GM20431 (cell line): Measurements from ENCODE around the gene LCT.
"Not testable (repeated sequence)": the region's sequence is repeated elsewhere in the genome, so short reads cannot be mapped to it uniquely, and the experiment has no call there.

ENCODE experiments used
- in situ Hi-C: fragments of 300-500 bp; cut with MseI, MboI; formaldehyde crosslinking; loops from one replicate; pipeline ENCODE4 v1.15.0; 2020; ENCODE audit warnings: low sequenced_read_pairs; ENCODE audit not compliant: unreplicated experiment

The LCT gene

DNA sequence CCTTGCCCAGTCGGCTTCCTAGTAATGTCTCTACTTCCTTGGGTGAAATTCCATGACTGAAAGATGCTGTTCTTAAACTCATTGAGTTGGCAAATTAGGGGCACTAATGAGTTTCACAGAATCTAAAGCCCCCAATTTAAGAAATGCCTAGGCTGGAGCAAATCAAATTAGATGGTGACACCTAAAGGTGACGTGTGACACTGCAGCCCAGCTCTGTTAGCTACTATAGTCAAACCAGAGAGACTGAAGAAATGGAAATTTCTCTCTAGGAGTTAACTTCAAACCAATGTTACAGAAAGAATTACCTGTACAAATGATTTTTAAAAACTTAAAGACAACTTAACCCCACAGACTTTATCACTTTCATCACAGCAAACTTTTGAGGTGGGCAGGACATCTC, 37.2 kb downstream of the LCT start:
- in situ Hi-C loops = no loop called here

DNA sequence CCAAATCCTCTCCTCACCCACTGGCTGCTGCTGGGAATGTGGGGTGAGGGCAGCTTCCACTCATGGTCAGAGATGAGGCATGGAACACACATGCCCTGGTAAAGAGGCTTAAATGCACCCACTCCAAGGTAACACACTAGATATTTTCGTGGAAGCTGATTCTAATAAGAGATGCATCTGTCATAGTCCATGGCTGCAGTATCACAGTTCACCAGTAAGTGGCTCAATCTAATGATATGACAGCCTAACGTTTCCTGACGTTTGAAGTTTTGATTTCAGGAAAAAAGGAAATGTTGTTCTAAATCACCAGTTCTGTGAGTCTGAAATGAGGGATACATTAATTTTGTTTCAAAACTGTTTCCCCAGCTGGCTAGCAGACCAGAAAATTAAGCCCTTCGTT, 38.2 kb downstream of the LCT start:
- in situ Hi-C loops = no loop called here

DNA sequence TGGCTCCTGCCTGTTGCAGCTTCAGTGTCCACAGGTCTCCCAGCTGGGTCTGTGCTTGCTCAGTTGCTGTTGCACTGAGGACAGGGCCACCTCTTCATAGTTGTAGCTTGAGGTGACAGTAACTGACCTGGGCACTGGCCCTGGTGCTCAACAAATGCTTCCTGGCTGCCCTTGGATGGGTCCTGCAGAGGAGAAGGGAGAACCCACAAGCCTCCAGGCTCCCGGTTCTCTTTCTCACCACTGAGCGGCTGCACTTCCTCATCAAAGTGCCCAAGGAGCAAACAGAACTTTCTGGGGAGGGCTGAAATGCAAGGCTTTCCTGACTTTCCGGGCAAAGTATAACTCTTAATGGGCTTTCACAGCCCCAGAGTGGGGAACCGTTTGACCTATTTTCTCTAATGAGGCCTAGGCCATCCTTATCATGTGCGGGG, 38.7 kb downstream of the LCT start:
- in situ Hi-C loops = no loop called here

DNA sequence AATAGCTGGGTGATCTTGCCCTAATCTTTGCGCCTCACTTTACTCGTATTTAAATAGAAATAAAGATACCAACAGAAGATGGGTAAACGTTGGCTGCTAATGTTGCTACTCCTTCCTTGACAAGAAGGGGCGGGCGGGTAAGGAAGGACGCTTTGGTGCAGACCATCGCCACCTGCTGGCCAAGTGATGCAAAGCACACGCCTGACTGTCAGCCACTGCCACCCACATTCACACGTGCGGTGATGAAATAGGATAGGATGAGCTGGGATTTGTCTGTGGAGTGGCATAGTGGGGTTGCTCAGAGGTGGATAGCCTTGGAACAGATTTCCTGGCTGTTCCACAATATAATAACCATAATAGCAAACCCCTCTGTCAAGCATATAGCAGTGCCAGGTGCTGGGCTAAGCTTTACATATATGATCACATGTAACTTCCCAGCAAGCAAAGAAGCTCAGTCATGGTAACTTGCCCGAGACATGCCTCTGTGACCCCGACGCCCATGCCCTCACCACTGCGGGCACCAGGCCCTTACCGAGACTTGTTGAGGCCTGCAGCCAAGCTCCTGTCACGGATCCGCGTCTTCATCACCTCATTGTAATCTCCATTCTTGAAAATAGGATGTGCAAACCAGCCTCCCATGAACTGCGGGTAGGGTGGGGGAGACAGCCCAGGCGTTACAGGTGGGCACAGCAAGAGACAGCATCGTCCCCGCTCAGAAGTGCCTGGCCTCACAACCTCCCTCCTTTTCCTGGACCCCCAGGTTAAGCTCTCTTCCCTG, 39.3 kb downstream of the LCT start:
- in situ Hi-C loops = no loop called here

DNA sequence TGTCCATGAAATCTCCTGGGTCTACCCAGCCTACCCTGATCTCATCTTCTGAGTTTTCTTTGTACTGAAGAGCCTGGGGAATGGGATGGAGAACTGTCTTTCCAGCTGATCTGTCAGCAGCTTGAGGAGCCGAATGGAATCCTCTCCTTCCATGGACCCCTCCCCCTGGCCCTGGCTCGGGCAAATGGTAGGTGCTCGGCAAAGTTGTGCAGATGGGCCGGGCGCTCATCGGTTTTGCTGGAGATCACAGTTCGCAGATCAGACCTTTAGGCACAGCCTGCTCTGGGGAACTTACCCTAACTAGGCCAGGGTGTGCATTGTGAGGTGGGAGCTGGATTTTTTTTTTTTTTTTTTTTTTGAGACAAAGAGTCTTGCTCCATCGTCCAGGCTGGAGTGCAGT, 40.4 kb downstream of the LCT start:
- in situ Hi-C loops = no loop called here

DNA sequence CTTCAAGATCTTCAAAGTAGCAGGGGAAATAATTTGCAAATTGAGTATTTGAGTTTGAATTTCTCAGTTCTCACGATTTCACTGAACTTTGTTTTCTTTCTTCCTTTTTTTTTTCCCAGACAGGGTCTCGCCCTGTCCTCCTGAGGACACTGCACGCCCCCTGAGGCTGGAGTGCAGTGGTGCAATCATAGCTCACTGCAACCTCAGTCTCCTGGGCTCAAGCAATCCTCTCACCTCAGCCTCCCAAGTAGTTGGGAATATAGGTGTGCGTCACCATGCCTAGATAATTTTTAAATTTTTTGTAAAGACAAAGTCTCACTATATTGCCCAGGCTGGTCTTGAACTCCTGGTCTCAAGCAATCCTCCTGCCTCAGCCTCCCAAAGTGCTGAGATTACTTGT, 41.3 kb downstream of the LCT start:
- in situ Hi-C loops = not testable (repeated sequence)

DNA sequence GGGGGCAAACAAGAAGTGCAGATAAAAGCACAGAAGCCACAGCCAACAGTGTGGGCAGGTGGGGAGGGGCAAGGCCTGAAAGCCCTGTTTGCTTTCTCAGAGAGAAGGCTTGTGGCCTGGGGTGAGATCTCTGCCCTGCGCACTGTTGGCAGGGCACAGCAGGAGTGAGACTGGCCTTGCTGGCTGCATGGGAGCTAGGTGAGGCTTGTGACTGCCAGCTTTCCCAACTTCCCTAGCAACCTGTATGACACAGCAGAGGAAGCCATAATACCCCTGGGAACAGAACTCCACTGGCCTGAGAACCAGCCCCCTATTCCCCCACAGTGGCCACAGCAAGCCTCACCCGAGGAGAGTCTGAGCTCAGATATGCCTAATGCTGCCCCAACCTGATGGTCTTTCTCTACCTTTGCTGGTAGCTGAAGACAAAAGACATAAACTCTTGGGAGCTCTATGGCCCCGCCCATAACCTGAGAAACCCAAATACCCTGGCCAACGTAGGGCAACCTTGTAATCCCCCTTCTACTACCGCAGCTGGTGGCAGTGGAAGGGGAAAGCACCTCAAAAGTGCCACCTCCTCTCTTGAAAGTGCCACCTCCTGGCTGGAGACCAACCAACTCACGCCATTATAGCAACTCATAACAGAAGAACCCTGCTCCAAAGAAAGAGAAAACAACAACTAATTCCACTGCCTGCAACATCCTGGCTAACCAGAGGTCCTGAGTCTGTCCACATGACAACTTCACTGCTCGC, 44.4 kb downstream of the LCT start:
- in situ Hi-C loops = no loop called here

DNA sequence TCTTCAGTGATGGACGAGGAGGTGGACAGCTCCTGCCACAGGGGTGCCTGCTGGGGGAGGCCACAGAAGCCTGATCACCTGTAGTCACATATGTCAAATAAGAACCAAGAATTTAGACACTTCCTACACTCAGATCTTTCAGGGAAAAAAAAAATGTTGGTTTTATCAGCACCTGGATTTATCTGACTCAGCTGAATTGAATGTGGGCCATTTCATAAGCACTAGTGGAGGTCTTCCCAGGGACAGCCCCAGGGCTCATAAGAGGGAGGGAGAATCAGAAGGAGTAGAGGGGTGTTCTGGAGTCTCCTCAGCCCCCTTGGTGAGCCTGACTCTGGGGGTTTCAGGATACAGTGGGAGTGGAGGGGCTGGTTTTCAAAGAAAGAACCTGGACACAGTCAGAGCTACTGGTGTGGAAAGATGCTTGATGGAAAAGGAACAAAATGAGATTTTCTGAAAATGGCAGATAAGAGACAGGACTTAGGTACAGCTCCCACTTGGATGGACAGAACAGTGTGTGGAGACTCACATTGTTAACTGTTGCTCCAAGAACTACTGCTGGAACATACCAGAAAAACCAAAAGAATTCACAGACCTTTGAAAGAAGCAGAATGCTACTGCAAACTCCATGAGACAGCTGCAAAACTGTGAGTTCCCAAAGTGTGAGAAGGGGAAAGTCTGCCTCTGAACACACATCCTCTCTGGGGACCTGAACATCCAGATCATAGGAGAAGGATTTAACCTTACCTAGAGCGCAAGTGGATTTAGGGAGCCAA, 45.4 kb downstream of the LCT start:
- in situ Hi-C loops = no loop called here

DNA sequence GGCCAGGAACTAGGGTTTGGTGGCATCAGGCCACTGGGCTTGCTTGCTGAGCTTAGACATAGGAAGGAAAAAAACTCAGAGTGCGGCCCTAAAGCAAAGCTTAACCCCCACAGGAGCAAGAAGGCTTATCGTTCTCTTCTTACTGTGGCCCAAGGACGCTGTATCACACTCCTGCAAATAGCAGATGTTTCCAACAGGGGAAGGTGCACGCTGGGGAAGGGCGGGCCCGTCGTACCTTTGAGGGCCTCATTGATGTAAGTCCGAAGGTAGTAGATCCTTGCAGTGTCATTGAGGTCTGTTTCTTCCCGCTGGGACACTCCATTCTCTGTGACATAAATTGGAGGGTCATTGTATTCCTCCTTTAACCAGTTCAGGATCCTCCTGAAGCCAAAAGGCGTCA, 46.6 kb downstream of the LCT start:
- in situ Hi-C loops = no loop called here

DNA sequence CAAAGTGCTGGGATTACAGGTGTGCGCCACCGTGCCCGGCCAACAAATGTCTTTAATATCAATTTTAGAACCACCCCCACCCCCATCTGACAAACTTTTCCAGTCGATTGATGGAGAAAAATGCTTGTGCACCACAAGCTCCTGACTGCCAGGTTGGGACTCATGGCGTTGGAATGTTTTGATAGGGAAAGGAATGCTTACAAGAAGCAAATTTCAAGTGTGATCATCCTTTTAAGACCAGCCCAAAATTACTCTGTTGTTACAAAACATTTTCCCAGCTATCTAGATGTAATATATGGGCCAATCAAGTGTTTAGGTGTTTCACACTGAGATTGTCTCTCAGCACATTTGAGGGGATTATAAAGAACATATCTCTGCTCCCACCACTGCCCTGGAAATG, 50.2 kb downstream of the LCT start:
- in situ Hi-C loops = no loop called here

DNA sequence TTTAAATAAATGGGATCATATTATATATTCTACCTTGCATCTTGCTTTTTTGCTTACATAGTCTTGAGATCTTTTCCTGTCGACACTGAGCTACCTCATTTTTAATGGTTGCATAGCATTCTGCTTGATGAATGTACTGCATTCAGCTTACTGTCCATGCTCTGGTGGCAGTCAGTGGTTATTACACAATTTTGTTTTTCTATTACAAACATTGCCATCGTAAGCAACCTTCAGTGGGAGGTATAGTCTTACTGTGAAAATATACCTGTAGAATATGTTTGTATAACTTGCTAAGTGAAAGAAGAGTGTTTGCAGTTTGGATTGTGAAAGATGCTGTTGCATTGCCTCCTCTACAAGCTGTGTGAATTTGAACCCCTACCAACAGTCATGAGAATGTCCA, 52.0 kb downstream of the LCT start:
- in situ Hi-C loops = no loop called here

DNA sequence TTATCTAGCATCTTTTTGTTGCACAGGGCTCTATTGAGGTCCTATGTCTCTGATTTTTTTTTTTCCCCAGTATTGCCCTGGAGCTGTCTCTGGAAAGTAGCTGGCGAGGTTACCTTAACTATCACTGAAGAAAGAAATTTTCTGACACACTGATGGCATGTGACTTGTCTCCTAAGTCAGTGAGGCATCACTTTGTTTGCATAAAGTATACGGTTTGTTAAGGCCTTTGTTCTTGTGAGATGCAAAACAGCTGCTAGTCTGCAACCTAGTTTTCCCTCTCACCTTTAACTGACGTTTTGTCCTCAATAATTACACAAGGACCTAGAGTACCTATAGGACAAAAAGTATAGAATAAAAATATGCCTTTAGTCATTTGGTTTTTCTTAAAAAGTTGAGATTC, 53.5 kb downstream of the LCT start:
- in situ Hi-C loops = no loop called here

DNA sequence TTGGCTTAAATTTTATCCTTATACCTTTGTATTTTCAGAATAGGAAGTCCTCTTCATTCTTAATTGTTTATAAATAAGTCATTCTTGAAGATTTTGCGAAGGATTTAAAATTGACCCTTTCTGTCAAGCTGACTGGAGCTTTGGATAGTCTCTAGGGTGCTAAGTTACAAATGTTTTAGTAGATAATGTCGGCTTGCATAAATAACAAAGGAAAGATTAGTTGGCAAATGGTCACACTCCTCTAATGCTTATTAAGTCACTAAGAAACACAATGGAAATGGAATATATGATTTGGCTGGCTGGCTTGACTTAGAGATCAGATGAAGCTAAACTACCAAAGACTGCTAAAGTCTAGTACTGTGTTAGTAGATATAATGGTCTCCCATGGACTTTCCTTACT, 54.8 kb downstream of the LCT start:
- in situ Hi-C loops = no loop called here

DNA sequence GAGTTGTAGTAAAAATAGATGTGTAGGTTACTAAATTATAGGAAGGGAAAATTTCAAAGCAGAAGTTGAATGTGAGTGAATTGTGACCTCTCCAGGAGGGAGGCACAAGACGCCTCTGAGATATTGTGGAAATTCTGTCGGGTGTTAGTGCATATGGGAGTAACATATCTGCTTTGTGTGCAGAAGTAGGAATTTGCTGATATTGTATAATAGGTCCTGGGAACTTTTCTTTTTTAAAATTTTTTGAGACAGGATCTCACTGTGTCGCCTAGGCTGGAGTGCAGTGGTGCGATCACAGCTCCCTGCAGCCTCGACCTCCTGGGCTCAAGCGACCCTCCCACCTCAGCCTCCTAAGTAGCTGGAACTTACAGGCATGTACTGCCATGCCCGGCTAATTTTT, 60.6 kb downstream of the LCT start:
- in situ Hi-C loops = no loop called here

DNA sequence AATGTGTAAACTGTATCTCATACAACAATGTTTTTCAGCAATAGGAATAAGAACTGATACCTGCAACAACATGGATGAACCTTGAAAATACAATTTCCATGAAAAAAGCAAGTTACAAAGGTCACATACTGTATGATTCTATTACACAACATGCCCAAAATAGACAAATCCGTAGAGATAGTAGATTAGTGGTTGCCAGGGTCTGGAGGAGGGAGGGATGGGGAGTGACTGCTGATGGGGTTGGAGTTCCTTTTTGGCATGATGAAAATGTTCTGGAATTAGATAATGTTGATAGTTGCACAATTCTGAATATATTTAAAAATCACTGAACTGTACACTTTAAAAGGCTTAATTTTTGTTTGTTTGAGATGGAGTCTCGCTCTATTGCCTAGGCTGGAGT, 61.6 kb downstream of the LCT start:
- in situ Hi-C loops = no loop called here

DNA sequence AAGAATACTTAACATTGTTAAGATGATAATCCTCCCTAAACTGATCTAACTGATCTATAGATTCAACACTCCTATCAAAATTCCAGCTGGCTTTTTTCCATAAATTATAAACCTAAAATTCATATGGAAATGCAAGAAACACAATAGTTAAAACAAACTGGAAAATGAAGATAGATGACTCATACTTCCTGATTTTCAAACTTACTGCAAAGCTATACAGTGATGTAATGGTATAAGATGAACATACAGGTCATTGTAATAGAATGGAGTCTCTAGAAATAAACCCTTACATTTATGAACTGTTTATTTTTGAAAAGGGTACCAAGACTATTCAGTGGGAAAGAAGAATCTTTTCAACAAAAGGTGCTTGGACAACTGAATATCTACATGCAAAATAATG, 63.1 kb downstream of the LCT start:
- in situ Hi-C loops = no loop called here

DNA sequence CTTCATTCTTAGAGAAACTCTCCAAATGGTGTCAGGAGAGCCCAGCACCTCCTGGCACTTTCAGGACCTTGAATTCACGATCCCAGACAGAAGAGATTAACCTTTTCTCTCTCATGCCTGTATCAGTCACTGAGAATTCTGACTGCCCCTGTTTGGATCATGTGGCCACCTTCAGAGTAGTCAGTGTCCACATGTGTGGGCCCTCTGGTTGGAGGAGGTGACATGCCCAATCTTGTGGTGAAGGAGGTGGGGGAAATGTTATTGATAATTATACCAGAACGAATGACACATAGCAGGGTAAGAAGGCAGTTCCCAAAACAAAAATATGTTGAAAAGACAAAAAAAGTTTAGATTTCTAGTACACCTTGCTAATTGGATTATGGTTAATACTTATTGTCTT, 63.7 kb downstream of the LCT start:
- in situ Hi-C loops = no loop called here

DNA sequence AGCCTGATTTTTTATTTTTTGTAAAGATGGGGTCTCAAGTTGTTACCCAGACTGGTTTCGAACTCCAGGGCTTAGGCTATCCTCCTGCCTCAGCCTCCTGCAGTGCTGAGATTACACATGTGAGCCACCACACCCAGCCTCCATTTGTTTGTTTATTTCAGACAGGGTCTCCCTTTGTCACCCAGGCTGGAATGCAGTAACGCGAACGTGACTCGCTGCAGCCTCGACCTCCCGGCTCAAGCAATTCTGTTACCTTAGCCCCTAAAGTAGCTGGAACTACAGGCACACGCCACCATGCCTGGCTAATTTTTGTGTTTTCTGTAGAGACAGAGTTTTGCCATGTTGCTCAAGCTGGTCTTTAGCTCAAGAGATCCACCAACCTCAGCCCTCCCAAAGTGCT, 68.1 kb downstream of the LCT start:
- in situ Hi-C loops = no loop called here

DNA sequence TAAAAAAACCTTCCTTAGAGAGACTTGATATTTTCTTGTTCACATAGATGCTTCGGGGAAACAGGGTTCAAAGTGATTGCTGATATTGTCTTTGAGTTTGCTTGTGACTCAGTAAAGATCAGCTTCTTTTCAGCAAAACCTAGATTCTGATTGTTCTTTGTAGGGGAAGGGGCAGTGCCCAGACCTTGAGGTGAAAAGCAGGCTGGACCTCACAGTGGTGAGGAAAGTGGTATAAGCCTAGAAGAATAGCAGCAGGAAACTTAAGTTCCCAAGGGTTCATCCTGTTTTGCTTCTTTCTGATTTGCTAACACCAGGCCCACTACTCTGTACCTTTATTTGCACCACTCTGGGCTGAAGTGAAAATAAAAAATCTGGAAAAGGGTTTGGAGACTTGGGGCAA, 74.5 kb downstream of the LCT start:
- in situ Hi-C loops = no loop called here

DNA sequence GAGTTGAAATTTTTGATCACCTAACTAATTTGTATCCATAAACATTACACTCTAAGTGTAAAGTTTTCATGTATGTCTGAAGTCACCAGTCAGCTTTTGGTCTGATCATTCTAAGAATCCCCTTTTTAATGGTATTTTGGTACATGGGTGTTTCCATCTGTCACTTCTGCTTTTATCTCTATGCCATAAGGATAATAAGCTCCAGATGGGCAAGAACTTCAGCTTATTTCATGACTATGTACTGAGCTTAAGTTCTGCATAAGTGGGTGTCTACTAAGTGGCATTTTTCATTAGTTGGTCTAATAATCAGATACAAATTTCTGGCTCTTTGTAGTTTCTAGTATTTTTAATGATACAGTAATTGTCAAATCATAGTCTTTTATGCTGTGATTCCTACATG, 75.0 kb downstream of the LCT start:
- in situ Hi-C loops = no loop called here

DNA sequence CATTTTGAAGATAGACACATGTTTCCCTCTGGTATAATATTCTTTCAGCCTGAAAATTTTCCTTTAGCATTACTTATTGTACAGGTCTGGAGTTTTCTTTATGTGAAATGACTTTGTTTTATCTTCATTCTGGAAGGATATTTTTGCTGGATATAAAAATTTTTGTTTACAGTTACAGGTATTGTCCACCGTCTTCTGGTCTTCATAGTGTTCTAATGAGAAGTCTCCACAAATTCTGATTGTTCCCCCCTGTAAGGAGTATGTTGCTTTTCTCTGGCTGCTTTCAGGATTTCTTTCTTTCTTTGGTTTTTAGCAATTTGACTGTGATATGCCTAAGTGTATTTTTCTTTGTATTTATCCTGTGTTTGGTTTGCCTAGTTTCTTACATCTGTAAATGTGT, 80.3 kb downstream of the LCT start:
- in situ Hi-C loops = no loop called here
